Measurements from ENCODE around the gene KRT40. TPM values are rescaled to one million over a fixed set of nuclear protein-coding genes. Genes with fewer than 3 reads are reported as not detected.
A peak's percentile ranks its signal among the peaks of the same experiment; 100 is the strongest.

The KRT40 gene
- polyA plus RNA-seq, 5 donors, result 0.06 to 0.70 TPM; not detected in 3

- no peak for DNase-seq
Measured at GRCh38 chr17:40997361-40997760, 13.2 kb upstream of the KRT40 start.

- no peak for DNase-seq
Measured at GRCh38 chr17:40996829-40997228, 12.7 kb upstream of the KRT40 start.

GRCh38 chr17:40995116-40995515, 11.0 kb upstream of the KRT40 start:
- DNase-seq, result no peak

GRCh38 chr17:40993839-40994238, 9.7 kb upstream of the KRT40 start, which contains the start of gene KRTAP3-3:
Gene KRTAP3-3, minus strand, starts transcription at chr17:40994164. Its CDS starts 67 bp downstream, at chr17:40994097.
- DNase-seq, result no peak

- DNase-seq, result no peak
Measured at GRCh38 chr17:40993084-40993483, 9.0 kb upstream of the KRT40 start.

- DNase-seq, result no peak
Measured at GRCh38 chr17:40992666-40993065, 8.5 kb upstream of the KRT40 start.

GRCh38 chr17:40986920-40987319, 2.8 kb upstream of the KRT40 start:
- no peak for DNase-seq

- DNase-seq, result no peak
Measured at GRCh38 chr17:40981115-40981514, 3.0 kb downstream of the KRT40 start.

GRCh38 chr17:40980596-40980995, 3.5 kb downstream of the KRT40 start:
- DNase-seq, result peak in 1 of 2 donors; percentile 46

- no peak for DNase-seq
Measured at GRCh38 chr17:40980117-40980516, 4.0 kb downstream of the KRT40 start.

- no peak for DNase-seq
Measured at GRCh38 chr17:40978575-40979151, 5.5 kb downstream of the KRT40 start.

- no peak for DNase-seq
Measured at GRCh38 chr17:40975516-40975915, 8.6 kb downstream of the KRT40 start.

GRCh38 chr17:40974366-40974765, 9.8 kb downstream of the KRT40 start:
- DNase-seq, result no peak

GRCh38 chr17:40967582-40967981, 16.5 kb downstream of the KRT40 start:
- DNase-seq, result no peak

GRCh38 chr17:40966848-40967247, 17.3 kb downstream of the KRT40 start, which contains the start of gene KRT39:
Gene KRT39, minus strand, starts transcription at chr17:40966948. Its CDS starts 92 bp downstream, at chr17:40966856.
- no peak for DNase-seq

GRCh38 chr17:40963838-40964237, 20.3 kb downstream of the KRT40 start:
- DNase-seq, result no peak

- no peak for DNase-seq
Measured at GRCh38 chr17:40962059-40962561, 22.0 kb downstream of the KRT40 start.

GRCh38 chr17:40961591-40961990, 22.5 kb downstream of the KRT40 start:
- no peak for DNase-seq

- no peak for DNase-seq
Measured at GRCh38 chr17:40960144-40960543, 24.0 kb downstream of the KRT40 start.

- DNase-seq, result no peak
Measured at GRCh38 chr17:40958086-40958953, 25.8 kb downstream of the KRT40 start.

GRCh38 chr17:40956401-40957254, 27.5 kb downstream of the KRT40 start:
- DNase-seq, result no peak

- DNase-seq, result no peak
Measured at GRCh38 chr17:40953881-40954280, 30.2 kb downstream of the KRT40 start.

All from right lung (tissue), 5 donors.